Non-pigmented ciliary epithelial cell (primary cell): ENCODE results near the gene RPS27L.
A peak's percentile ranks its signal among the peaks of the same experiment; 100 is the strongest.

ENCODE experiments used
- DNase-seq: peaks from one replicate; pipeline ENCODE4 v3.0.0-alpha.2; 2010; ENCODE audit warnings: low read depth

RPS27L gene

GRCh38 chr15:63188247-63188925 lies 31.1 kb upstream of the RPS27L start:
- no peak for DNase-seq

- DNase-seq: no peak
Measured at GRCh38 chr15:63187589-63188226, 30.4 kb upstream of the RPS27L start.

- DNase-seq: peak; percentile 34
Measured at GRCh38 chr15:63186065-63186464, 28.8 kb upstream of the RPS27L start.

GRCh38 chr15:63185206-63185605 lies 27.9 kb upstream of the RPS27L start:
- DNase-seq: no peak

- no peak for DNase-seq
Measured at GRCh38 chr15:63181648-63182047, 24.4 kb upstream of the RPS27L start.

- no peak for DNase-seq
Measured at GRCh38 chr15:63180746-63181145, 23.5 kb upstream of the RPS27L start.

- DNase-seq: no peak
Measured at GRCh38 chr15:63178034-63178433, 20.8 kb upstream of the RPS27L start.

- DNase-seq: no peak
Measured at GRCh38 chr15:63176302-63176701, 19.0 kb upstream of the RPS27L start.

GRCh38 chr15:63172851-63173451 lies 15.7 kb upstream of the RPS27L start:
- no peak for DNase-seq

- DNase-seq: no peak
Measured at GRCh38 chr15:63172376-63172775, 15.1 kb upstream of the RPS27L start.

- no peak for DNase-seq
Measured at GRCh38 chr15:63169788-63170187, 12.5 kb upstream of the RPS27L start.

GRCh38 chr15:63166219-63166618 lies 8.9 kb upstream of the RPS27L start:
- no peak for DNase-seq

- no peak for DNase-seq
Measured at GRCh38 chr15:63165166-63165859, 8.0 kb upstream of the RPS27L start.

GRCh38 chr15:63163217-63163616 lies 5.9 kb upstream of the RPS27L start:
- DNase-seq: no peak

GRCh38 chr15:63160638-63161037 lies 3.4 kb upstream of the RPS27L start:
- DNase-seq: no peak

GRCh38 chr15:63157891-63158431 lies 684 bp upstream of the RPS27L start:
- no peak for DNase-seq

GRCh38 chr15:63156755-63157117 lies 541 bp downstream of the RPS27L start:
- no peak for DNase-seq

- no peak for DNase-seq
Measured at GRCh38 chr15:63156086-63156710, 1.1 kb downstream of the RPS27L start.

- no peak for DNase-seq
Measured at GRCh38 chr15:63155486-63155885, 1.8 kb downstream of the RPS27L start.

- no peak for DNase-seq
Measured at GRCh38 chr15:63151665-63152064, 5.6 kb downstream of the RPS27L start.

GRCh38 chr15:63146684-63147083 lies 10.6 kb downstream of the RPS27L start:
- DNase-seq: no peak

GRCh38 chr15:63145426-63145825 lies 11.9 kb downstream of the RPS27L start:
- DNase-seq: no peak
